Body of pancreas (tissue), 4 donors: ENCODE measurements around the gene F12. TPM values are rescaled to one million over a fixed set of nuclear protein-coding genes. Genes with fewer than 3 reads are reported as not detected.
A peak's percentile ranks its signal among the peaks of the same experiment; 100 is the strongest.

Experiments used
- ATAC-seq: fragments of 150-250 bp; one replicate; pipeline ENCODE4 v1.9.1; 2016
- DNase-seq, 4 donors: peaks; one replicate each; pipeline ENCODE4 v3.0.0-alpha.2; 2019
- H3K27ac ChIP-seq, 4 donors: fragments of 200-600 bp; sonication (generic); 1 replicate in 3 of 4; 2 replicates in 1 of 4; pipeline versions ENCODE4 v1.5.1 to v1.6.1; 2016 to 2019; ENCODE audit warnings: mild to moderate bottlenecking in 1 of 4, mixed read lengths in 1 of 4, moderate library complexity in 1 of 4
- H3K27me3 ChIP-seq, 2 donors: fragments of 200-600 bp; sonication (generic); one replicate each; pipeline ENCODE4 v1.6.0; 2016; ENCODE audit warnings: mild to moderate bottlenecking in 1 of 2
- H3K36me3 ChIP-seq, 2 donors: fragments of 200-600 bp; sonication (generic); replicated peaks in 1 of 2; 2 replicates each; pipeline ENCODE4 v1.5.1; 2016; ENCODE audit warnings: low read depth in 2 of 2; ENCODE audit not compliant: insufficient read depth in 1 of 2
- H3K4me1 ChIP-seq: fragments of 200-600 bp; sonication (generic); one replicate; pipeline ENCODE4 v1.6.0; 2016
- H3K4me3 ChIP-seq, 2 donors: fragments of 200-600 bp; sonication (generic); 1 replicate in 1 of 2; 2 replicates in 1 of 2; pipeline ENCODE4 v1.5.1; 2016 to 2019
- H3K9me3 ChIP-seq, 3 donors: fragments of 200-600 bp; sonication (generic); 1 replicate in 2 of 3; 2 replicates in 1 of 3; pipeline ENCODE4 v1.5.1; 2016
- CTCF ChIP-seq, 7 experiments: fragments of 450-650 bp in 4 of 7; fragments of 200-600 bp in 3 of 7; sonication (generic) in 3 of 7; IDR thresholded peaks; one replicate each; pipeline ENCODE4 v1.5.1; 2016 to 2019; ENCODE audit warnings: antibody characterized with exemption in 7 of 7
- POLR2A ChIP-seq, 3 donors: fragments of 450-650 bp; IDR thresholded peaks; one replicate each; pipeline ENCODE4 v1.6.1; 2016; ENCODE audit warnings: antibody characterized with exemption in 3 of 3, mild to moderate bottlenecking in 2 of 3
- WGBS, 2 donors: methylation state at CpG; one replicate each; pipeline ENCODE4 v1.1.5; 2017; 5-methylcytosine and 5-hydroxymethylcytosine counted together
- intact Hi-C: fragments of 100-400 bp; cut with DNase I; formaldehyde crosslinking; loops from one replicate; pipeline ENCODE4 v1.15.1; 2023
- total RNA-seq, 2 donors: library from RNA; depleted of rRNA; stranded (reverse); fragments of >200 nt; gene quantifications; one replicate each; pipeline ENCODE4 v1.1.0, GENCODE V29; 2016

The F12 gene
- total RNA-seq, 2 donors from 2014 or later: 0.33 to 4.4 TPM

GRCh38 chr5:177389241-177390169, 19.9 kb downstream of the F12 start:
- WGBS, 2 donors: 48 to 62% methylated on average over 16 to 21 of the region's 21 CpGs
- H3K27ac ChIP-seq: peak overlapping the region in 1 of 4 donors; percentile 19
- peak in 1 of 4 donors; percentile 40 for DNase-seq
- no peaks in the 10 kb centered on the region for H3K4me1 ChIP-seq
- H3K4me3 ChIP-seq: no peak overlapping the region
- H3K36me3 ChIP-seq: no peaks in the 10 kb centered on the region
- ATAC-seq: no peak
- TF ChIP-seq POLR2A (IDR thresholded peaks at IDR 0.05) (no peak), CTCF (IDR thresholded peaks at IDR 0.05) (no peak)
- intact Hi-C loops: loop anchor here (5.0 kb wide), 1 partner anchor 113 kb away; no protein-coding TSS in a partner anchor
- H3K9me3 ChIP-seq: no peaks in the 10 kb centered on the region
- no peaks in the 10 kb centered on the region for H3K27me3 ChIP-seq

GRCh38 chr5:177388521-177389052, 20.8 kb downstream of the F12 start:
- intact Hi-C loops: loop anchor here (5.0 kb wide), 1 partner anchor 114 kb away; no protein-coding TSS in a partner anchor
- no peaks in the 10 kb centered on the region for H3K4me1 ChIP-seq
- H3K27me3 ChIP-seq: no peaks in the 10 kb centered on the region
- DNase-seq: no peak
- no peak for ATAC-seq
- no peaks in the 10 kb centered on the region for H3K36me3 ChIP-seq
- TF ChIP-seq CTCF (IDR thresholded peaks at IDR 0.05): no peak
- TF ChIP-seq POLR2A (IDR thresholded peaks at IDR 0.05): no peak
- no peaks in the 10 kb centered on the region for H3K9me3 ChIP-seq
- no peak overlapping the region for H3K4me3 ChIP-seq
- H3K27ac ChIP-seq: no peak overlapping the region
- 78 to 85% methylated on average over 10 of the region's 10 CpGs for WGBS, 2 donors

- no peak for DNase-seq
- Histone ChIP-seq H3K4me1 (peaks cover 5% of the 10 kb centered on the region), H3K36me3 (no peaks in the 10 kb centered on the region), H3K27ac (no peak overlapping the region), H3K27me3 (no peaks in the 10 kb centered on the region), H3K4me3 (no peak overlapping the region), H3K9me3 (no peaks in the 10 kb centered on the region)
- intact Hi-C loops: loop anchor here (5.0 kb wide), 1 partner anchor 115 kb away; no protein-coding TSS in a partner anchor
- TF ChIP-seq CTCF (IDR thresholded peaks at IDR 0.05) (no peak), POLR2A (IDR thresholded peaks at IDR 0.05) (no peak)
- no peak for ATAC-seq
- WGBS, 2 donors: 63 to 73% methylated on average over 13 to 14 of the region's 14 CpGs
Measured at GRCh38 chr5:177387405-177387804, 22.0 kb downstream of the F12 start.

GRCh38 chr5:177386542-177386941, 22.8 kb downstream of the F12 start:
- H3K4me1 ChIP-seq: peaks cover 5% of the 10 kb centered on the region
- no peaks in the 10 kb centered on the region for H3K9me3 ChIP-seq
- no peak for DNase-seq
- intact Hi-C loops: loop anchor here (5.0 kb wide), 1 partner anchor 116 kb away; no protein-coding TSS in a partner anchor
- H3K36me3 ChIP-seq: no peaks in the 10 kb centered on the region
- no peak for ATAC-seq
- H3K27me3 ChIP-seq: no peaks in the 10 kb centered on the region
- no peak overlapping the region for H3K4me3 ChIP-seq
- TF ChIP-seq POLR2A (IDR thresholded peaks at IDR 0.05) (no peak), CTCF (IDR thresholded peaks at IDR 0.05) (no peak)
- no peak overlapping the region for H3K27ac ChIP-seq
- 88 to 100% methylated on average over 2 to 8 of the region's 8 CpGs for whole genome bisulfite sequencing, 2 donors
